Endometrial microvascular endothelial cells (primary cell): ENCODE measurements around the gene CLEC18A. TPM values are rescaled to one million over a fixed set of nuclear protein-coding genes. Genes with fewer than 3 reads are reported as not detected.
"Not testable (repeated sequence)": the region's sequence is repeated elsewhere in the genome, so short reads cannot be mapped to it uniquely, and the experiment has no call there.

Experiments
- in situ Hi-C: cut with HindIII; loops from 2 replicates; pipeline ENCODE4 v1.10.0; 2017; ENCODE audit warnings: low sequenced_read_pairs, low pct_unique_long_range_greater_than_20kb; ENCODE audit errors: inconsistent ontology term
- total RNA-seq: library from RNA; depleted of rRNA; stranded (reverse); fragments of >200 nt; gene quantifications from one replicate; pipeline ENCODE4 v1.2.3, GENCODE V29; 2015; ENCODE audit errors: inconsistent ontology term

The CLEC18A gene
- total RNA-seq, 1 donor from 2014 or later: not detected

DNA sequence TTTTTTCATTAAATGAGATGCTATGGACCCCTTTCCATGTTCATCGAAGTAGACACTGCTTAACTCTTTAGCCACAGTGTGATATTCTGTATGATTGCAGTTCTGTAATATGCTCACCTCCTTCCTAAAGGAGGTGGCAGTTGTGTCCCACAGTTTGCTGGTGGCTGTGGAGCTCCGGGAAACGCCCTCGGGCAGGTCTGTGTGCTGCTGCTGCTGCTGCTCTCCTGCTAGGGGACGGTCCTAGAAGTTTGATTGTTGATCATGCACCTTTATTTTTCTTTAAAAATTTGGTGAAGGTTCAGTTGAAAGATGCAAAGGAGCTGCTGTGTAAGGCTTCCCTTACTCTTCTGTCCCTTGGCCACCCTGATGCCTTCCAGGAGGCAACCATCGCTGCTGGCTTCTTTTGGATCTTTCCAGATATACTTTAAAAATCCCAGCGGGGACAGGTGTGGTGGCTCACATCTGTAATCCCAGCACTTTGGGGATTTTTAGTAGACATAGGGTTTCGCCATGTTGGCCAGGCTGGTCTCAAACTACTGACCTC is 8.4 kb upstream of the CLEC18A start:
- in situ Hi-C loops: no loop called here

DNA sequence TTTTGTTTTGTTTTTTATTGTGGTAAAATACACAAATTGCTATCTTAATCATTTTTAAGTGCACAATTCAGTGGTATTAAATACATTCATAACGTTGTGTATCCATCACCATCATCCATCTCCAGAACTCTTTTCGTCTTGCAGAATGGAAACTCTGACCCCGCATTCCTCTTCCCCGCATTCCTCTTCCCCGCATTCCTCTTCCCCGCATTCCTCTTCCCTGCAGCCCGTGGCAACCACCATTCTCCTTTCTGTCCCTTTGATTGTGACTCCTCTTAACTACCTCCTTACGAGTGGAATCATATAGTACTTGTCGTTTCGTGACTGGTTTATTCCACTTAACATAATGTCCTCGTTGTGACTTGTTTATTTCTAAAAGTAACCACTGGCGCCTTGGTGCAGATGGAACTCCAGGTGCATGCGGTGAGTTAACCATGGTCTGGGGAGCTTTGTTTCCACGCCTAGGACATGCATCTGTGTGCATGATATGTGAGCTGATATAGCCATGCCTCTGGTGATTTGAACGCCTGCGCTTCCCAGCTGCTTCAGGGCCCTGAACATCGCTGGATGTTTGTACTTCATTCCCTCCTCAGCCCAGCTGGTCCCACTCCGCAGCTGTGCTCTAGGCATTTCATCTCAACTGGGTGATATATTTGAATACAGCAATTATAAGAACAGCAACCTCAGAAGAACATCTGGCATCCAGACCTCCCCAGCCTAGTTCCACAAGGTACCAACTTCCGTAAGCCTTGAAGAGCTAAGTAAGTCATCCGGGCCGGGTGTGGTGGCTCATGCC is 7.7 kb upstream of the CLEC18A start:
- in situ Hi-C loops: not testable (repeated sequence)

DNA sequence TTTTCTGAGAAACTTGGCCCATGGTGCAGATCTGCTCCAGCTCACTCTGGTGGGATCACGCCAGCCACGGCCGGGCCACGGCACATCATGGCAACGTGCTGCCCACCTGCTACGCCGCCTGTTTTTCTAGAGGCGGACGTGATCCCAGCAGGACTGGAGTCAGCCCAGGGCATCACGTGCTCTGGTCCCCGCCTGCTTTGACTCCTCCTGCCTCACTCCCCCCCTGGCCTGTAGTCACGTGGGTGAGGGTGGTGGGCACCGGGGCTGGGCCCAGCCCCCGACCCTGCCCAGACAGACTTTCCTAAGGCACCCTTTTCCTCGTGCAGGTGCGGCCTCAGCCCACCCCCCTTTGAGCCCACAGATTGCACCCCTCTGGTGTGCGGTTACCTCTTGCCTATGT is 723 bp upstream of the CLEC18A start:
- in situ Hi-C loops: not testable (repeated sequence)

DNA sequence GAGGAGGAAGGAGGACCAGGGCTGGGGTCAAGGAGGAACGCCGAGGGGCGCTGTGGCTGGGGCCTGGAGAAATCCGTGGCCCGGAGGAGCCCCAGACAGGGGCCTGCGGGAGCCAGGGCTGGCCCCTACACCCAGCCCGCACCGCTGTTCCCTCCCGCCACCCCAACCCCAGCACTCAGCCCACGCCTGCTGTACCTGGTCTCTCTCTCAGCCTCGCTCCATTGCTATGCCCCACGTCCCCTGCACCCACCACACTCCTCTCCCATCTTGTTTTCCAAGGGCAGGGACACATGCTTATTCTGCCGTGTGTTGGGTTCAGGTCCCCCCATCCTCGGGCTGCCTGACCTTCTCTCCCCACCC is 518 bp downstream of the CLEC18A start:
- in situ Hi-C loops: not testable (repeated sequence)

DNA sequence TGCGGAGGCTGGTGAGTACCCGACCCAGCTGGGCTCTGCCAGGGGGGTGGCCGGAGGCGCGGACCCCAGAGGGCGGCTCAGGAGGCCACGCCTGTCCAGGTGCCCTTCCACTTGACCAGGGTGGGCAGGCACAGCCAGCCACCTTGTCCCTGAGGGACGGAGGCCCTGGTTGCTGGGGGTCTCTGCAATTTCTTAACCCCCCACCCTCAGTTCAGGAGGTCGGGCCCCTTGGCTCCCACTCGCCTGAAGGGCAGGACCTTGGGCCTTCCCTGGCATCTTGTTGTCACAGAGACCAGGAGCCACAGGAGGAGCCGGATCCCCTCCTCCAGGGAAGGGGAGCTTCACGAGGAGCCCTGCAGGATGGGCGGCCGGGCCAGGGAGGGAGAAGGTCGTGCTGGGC is 982 bp downstream of the CLEC18A start:
- in situ Hi-C loops: not testable (repeated sequence)

DNA sequence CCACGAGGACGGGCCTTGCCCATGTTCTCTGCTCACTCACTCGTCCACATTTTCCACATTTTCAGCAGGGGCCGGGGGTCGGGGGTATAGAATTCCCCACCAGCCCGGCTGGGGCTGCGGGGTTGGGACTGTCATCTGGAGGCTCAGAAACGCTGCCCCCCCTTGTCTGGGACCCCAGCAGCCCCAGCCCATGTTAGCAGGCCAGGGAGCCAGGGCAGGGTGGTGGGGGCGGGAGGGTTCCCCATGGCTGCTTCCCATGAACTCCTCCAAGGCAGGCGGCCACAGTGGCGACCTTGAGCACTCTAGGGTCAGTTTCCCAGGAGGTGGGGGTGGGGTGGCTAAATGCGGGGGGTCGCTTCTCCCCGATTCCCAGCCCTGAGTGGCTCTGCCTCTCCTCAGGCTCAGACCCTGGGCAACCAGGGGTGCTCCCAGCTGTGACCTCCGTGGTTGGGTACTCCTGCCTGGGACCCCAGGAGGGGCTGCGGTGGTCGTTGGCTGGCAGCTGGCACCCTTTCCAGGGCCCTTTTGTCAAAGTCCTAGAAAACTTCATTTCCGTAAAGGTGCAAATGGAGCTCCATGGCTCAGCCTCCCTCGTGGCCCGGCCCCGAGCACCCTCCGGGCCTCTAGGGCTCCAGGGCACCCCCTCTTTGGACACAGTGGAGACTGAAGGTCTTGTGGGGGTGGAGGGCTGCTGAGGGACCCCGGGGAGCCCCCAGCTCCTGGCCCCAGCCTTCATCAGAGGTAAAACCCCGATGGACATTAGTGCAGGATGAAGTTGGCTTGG is 1.6 kb downstream of the CLEC18A start:
- in situ Hi-C loops: not testable (repeated sequence)

DNA sequence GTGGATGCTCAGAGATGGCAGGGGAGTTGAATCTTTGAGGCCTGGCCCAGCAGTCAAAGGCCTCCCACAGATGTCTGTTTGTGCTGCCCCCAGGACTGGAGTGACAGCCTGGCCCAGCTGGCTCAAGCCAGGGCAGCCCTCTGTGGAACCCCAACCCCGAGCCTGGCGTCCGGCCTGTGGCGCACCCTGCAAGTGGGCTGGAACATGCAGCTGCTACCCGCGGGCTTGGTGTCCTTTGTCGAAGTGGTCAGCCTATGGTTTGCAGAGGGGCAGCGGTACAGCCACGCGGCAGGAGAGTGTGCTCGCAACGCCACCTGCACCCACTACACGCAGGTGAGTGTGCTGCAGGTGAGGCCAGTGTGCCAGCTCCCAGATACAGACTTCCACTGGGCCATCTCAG is 3.1 kb downstream of the CLEC18A start:
- in situ Hi-C loops: not testable (repeated sequence)

DNA sequence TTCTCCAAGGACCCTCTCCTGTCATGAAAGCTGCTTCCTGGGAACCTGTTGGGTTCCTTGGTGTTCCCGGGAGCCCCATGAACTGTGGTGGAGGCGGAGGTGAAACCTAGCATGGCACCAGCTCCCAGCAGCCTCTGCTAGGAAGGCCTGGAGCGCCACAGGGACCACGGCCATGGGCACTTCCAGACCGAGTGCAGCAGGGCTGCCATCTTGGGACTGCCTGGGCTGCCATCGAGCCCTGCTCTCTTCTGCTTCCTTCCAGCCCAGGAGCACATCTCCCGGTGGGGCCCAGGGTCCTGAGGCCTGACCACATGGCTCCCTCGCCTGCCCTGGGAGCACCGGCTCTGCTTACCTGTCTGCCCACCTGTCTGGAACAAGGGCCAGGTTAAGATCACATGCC is 12.2 kb downstream of the CLEC18A start:
- in situ Hi-C loops: not testable (repeated sequence)

DNA sequence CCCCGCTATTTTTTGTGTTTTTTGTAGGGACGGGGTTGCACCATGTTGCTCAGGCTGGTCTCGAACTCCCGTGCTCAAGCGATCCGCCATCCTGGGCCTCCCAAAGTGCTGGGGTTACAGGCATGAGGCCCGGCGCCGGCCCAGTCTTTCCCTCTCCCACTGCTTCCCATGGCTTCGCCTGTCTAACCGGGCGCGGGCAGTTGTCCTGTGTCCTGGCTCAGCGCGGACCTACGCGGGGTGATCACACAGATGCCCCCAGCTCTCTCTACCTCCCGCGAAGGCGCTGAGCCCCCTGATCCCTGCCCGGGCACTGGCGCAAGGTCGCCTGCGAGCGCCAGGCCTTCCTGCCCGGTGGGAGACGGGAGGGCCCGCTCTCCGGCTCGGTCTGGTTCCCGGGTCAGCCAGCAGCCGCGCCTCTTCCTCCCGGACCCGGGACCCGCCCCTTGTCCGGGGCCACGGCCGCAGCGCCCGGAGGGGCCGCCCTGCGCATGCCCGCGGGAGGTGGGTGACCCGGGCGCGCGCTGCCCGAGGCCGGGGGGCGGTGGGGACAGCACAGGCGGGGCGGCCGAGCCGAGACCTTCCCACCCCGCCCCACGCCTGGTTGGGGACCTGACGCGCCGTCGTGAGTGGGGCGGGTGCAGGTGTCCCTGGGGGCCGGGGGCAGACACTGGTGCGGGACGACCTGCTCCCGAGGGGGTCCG is 14.0 kb downstream of the CLEC18A start:
- in situ Hi-C loops: not testable (repeated sequence)

DNA sequence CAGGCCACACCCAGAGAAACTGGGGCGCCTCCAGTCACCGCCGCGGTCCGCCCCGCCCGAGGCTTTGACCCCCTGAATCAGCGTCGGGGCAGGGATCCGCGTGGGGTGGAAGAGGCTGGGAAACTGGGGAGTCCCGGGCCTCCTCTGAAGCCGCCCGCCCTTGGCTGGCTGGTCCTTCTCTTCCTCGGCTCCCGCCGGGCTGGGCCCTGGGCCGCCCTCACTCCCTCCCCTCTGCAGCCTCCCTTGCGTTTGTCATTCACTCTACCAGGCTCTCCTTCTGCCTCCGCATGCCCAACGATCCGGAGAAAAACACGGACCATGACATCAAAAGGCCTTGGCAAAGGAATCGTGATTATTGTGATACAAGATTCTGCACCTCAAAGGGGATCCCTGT is 14.5 kb downstream of the CLEC18A start:
- in situ Hi-C loops: not testable (repeated sequence)

DNA sequence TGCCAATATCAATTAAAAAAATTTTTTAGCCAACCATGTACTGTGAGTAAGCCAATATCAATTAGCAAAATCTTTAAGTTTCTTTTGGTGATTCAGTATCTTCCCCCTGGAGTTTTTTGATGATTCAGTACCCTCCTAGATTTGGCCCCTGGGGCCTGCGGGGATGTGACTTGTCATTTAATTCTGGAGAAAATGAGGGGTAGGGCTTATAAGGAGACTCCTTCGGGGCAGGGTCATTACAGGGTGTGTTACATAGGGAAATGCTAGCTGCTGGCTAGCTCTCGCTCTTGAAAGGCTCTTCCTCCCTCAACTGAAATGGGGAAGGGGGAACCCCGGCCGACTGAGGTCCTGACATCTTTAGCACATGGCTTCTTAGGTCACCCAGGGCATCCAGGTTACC is 16.6 kb downstream of the CLEC18A start:
- in situ Hi-C loops: not testable (repeated sequence)

DNA sequence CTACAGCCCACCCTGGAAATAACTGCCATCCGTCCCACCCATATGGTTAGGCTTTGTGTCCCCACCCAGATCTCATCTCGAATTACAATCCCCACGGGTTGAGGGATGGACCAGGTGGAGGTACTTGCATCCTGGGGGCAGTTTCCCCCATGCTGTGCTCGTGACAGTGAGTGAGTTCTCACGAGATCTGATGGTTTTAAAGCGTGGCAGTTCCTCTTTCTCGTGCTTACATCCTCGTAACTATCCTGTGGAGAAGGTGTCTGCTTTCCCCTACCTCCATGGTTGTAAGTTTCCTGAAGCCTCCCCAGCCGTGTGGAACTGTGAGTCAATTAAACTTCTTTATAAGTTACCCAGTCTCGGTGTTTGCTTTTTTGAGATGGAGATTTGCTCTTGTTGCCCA is 17.0 kb downstream of the CLEC18A start:
- in situ Hi-C loops: not testable (repeated sequence)

DNA sequence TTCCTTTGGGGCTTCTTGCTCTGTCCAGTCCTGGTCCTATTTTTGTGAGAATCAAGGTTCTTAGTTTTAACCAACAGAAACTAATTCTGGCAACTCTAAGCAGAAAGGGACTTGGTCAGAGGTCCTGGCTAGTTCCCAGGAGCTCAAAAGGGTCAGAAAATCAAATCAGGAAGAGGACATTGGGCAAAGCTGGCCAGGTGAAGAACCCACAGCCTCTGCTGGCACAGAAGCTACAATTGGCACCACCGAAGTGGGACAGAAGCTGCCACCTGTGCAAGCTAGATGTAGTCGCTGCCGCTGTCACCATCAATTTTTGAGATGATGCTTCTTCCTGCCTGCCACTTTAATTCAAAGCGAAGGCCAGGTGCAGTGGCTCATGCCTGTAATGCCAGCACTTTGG is 18.5 kb downstream of the CLEC18A start:
- in situ Hi-C loops: not testable (repeated sequence)

DNA sequence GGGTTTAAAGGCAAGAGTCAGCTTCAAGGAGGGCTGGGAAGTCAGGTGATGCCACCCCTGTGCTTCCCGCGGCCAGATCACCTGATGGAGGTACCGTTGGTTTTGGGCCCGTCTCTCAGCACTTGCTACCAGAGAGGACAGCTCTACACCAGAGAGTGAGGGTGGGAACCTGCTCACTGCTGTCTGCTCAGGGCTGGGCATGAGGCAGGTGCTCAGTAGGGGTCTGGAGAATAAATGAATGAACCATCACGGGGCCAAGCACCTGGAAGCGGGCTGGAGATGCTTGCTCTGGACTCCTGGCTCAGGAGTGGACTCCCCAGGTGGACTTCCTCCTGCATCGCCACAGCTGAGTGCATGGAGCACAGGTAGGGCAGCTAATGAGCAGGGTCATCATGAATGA is 21.0 kb downstream of the CLEC18A start:
- in situ Hi-C loops: not testable (repeated sequence)

DNA sequence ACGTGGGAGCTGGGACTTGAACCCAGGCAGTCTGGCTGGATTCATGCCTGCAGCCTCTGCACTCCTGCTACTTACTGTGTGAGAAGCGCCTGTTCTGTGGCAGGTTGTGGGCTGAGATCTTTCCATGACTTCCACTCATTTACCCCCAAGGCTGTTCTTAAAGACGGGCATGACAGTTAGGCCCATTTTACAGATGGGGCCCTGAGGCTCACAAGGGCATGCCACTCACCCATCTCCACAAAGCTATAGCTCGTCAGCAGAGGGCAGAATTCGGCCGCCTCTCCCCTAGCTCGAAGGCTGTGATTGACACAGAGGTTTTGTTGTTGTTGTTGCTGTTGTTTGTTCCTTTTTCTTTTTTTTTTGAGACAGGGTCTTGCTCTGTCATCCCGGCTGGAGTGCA is 21.8 kb downstream of the CLEC18A start:
- in situ Hi-C loops: not testable (repeated sequence)

DNA sequence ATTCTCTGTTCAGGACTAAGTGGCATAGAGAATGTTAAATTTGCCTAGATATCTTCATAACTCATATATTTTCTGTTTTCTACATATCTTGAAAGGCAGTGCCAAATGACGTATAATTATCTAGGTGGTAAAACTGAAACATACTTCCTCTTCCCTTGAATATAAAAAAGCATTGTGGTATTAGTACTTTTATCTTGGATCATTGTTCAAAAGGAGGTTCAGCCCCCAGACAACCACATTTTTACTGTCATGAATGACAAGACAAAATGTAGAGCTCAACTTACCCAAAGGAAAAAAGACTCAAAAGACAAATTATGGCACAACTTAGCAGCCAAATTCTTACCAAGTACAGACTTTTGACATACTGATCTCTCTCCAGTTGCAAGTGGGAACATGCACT is 34.1 kb downstream of the CLEC18A start:
- in situ Hi-C loops: not testable (repeated sequence)

DNA sequence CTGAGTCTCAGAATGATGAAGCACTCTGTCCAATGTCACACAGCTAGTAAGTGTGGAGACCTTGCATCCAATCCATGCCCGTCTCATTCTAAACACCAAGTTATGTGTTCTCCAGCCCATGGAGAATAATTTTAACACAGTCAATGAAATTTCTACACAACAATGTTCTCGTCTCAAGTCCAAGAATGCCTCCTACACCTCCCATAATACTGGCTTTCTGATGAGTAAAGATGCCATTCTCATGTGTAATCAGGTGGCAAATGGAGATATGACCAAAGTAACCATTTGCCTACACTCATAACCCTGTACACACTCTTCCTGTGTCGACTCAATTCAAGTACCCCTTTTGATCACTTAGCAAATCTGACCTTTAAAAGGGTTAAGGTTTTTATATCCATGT is 46.8 kb downstream of the CLEC18A start:
- in situ Hi-C loops: not testable (repeated sequence)

DNA sequence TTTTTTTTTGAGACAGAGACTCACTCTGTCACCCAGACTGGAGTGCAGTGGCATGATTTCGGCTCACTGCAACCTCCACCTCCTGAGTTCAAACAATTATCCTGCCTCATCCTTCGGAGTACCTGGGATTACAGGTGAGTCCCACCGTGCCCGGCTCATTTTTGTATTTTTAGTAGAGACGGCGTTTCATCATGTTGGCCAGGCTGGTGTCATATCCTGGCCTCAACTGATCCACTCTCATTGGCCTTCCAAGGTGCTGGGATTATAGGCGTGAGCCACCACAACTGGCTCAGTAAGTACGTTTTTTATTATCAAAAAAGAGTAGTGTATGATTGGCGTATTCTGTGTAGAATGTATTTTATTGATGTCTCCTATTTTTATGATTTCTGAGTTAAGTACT is 48.7 kb downstream of the CLEC18A start:
- in situ Hi-C loops: not testable (repeated sequence)

DNA sequence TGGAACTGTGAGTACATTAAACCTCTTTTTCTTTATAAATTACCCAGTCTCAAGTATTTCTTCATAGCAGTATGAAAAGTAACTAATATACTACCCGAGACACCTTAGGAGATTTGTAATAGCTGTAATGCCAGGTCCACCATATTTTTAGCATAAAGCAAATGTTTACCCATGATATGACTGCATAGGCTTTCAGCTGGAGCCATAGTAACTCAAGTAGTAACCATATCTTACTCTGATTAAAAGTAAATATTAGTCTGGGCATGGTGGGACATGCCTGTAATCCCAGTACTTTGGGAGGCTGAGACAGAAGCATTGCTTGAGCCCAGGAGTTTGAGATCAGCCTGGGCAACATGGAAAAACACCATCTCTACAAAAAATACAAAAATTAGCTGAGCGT is 52.4 kb downstream of the CLEC18A start:
- in situ Hi-C loops: not testable (repeated sequence)
